Activated CD4-positive, alpha-beta T cell treated with anti-CD3 and anti-CD28 coated beads, Interleukin-2, amount 50 U/mL, for 24 hours (primary cell): ENCODE data around the gene BAHCC1.

Source experiments
- DNase-seq, 2 donors: peaks; one replicate each; pipeline ENCODE4 v3.0.0-alpha.2; 2020; ENCODE audit warnings: low read depth in 1 of 2, low spot score in 1 of 2

The BAHCC1 gene

DNA sequence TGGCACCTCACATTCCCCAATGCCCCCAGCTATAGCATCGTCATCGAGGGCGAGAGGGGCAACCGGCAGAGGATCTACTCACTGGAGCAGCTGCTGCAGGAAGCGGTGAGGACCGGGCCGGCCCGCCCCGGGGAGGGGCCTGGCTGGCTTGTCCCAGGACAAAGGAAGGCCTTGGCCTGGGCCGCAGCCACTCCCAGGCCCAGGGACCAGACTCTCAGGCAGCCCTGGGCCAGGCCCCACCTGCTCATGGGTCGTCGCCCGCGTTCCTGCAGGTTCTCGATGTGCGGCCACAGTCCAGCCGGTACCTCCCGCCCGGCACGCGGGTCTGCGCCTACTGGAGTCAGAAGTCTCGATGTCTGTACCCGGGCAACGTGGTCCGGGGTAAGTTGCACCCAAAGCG, 64.0 kb downstream of the BAHCC1 start:
- DNase-seq = no peak

DNA sequence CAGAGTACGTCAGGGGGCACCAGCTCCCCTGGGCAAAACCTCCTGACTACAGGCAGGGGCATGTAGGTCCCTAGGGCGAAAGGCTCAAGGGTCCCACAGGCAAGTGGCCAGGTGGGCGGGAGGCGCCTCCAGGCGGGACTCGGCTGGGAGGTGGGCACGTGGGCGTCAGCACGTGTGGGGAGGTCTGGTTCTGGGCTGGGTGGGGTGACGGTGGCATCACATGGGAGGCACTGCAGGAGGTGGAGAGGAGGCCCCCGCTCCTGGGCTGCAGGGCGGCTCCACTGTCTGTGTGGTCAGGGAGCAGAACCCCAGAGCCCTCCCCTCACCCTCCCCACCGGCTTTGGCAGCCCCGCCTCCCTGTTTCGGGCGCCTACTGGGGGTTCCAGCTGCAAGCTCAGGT, 64.6 kb downstream of the BAHCC1 start:
- no peak for DNase-seq

DNA sequence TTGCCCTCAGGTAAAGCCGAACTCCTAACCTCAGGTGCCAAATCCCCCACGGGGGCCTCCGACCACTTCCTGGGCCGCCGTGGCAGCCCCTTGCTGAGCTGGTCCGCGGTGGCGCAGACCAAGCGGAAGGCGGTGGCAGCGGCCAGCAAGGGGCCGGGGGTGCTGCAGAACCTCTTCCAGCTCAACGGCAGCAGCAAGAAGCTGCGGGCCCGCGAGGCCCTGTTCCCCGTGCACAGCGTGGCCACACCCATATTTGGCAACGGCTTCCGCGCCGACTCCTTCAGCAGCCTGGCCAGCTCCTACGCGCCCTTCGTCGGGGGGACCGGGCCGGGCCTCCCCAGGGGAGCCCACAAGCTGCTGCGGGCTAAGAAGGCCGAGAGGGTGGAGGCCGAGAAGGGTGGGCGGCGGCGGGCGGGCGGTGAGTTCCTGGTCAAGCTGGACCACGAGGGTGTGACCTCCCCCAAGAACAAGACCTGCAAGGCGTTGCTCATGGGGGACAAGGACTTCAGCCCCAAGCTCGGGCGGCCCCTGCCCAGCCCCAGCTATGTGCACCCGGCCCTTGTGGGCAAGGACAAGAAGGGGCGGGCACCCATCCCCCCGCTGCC, 65.7 kb downstream of the BAHCC1 start:
- no peak for DNase-seq

DNA sequence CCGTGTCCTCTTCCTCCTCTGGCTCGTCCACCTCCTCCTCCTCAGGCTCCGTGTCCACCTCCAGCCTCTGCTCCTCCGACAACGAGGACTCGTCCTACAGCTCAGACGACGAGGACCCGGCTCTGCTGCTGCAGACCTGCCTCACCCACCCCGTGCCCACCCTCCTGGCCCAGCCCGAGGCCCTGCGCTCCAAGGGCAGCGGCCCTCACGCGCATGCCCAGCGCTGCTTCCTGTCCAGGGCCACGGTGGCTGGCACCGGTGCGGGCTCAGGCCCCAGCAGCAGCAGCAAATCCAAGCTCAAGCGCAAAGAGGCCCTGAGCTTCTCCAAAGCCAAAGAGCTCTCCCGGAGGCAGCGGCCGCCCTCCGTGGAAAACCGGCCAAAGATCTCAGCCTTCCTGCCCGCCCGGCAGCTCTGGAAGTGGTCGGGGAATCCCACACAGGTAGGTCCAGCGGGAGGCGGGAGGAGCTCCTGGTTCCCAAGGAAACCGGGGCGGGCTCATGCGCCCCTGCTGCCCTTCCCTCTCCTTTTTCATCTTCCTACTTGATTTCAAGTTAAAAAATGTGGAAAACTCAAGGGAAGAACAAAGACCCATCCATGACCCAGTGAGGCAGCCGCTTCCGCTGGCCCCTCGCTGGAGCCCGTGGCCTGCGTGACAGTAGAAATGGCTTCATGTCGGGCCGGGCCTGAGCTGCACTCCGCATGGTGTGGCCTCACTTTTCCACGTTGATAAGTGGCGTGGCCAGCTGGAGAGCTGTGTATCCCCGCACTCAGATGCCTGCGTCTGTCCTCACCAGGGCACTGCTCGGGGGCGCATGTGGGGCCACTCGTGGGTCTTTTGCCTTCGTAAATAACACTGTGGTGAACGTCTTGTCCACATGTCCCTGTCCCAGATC, 66.6 kb downstream of the BAHCC1 start:
- DNase-seq = no peak

DNA sequence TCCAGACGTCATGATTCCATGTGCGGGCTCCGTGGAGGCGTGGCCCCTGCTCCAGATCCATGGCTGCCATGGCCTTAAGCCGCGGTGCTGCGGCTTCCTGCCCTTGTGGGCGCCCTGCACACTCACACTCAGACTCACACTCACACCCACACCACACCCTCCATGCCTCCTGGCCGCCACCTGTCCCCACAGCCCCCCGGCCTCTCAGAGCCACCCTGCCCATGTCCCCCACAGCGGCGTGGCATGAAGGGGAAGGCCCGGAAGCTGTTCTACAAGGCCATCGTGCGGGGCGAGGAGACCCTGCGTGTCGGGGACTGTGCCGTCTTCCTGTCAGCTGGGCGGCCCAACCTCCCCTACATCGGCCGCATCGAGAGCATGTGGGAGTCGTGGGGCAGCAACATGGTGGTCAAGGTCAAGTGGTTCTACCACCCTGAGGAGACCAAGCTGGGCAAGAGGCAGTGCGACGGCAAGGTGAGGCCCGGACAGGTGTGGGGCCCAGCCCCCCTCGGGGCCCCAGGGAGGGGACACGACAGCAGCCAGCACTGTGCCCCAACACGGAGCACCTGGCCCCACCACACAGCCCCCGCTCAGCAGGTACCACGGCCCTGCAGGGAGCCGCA, 67.4 kb downstream of the BAHCC1 start:
- no peak for DNase-seq

DNA sequence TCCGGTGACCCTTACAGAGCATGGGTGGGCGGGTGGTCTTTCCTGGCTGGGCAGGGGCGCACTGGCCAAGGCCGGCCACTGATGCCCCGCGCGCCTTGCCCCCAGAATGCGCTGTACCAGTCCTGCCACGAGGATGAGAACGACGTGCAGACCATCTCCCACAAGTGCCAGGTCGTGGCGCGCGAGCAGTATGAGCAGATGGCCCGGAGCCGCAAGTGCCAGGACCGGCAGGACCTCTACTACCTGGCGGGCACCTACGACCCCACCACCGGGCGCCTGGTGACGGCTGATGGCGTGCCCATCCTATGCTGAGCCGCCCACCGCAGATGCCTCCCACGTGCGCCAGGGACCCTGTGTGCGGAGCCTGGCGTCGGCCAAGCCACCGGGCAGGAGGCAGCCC, 68.2 kb downstream of the BAHCC1 start:
- DNase-seq = no peak

DNA sequence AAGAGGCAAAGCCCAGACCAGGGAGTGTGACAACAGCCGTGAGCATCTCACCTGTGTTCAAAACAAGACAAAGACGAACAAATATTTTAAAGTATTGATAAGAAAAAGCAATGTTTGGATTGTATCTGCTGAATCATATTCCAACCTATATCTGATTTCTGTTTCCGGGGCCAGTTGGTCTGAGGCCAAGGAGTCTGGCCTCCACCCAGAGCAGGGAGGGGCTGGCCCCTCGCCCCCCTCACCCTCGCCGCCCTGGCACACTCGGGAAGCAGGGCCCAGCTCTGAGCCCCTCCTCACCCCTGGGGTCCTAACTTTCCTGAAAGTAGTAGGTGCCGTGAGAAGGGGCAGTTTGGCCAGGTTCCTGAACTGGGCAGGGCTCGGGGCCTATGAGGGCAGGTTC, 69.3 kb downstream of the BAHCC1 start:
- DNase-seq = no peak

DNA sequence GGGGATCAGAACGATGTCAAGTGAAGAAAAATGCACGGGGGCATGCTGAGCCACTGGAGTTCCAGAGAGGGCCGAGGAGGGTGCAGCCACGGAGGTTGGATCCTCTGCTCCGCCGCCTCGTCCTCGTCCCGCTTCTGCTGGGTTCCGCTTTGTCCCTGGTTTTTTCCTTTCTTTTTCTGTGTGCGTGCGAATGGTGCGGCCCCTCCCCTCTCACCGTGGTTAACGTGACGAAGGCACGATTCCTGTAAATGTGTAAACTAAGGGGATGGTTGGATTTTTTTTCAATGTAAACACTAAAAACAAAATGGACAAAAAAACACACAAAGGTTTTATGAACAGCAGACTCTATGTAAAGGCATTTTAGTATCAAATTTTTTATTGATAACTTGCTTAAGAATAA, 70.7 kb downstream of the BAHCC1 start:
- no peak for DNase-seq

DNA sequence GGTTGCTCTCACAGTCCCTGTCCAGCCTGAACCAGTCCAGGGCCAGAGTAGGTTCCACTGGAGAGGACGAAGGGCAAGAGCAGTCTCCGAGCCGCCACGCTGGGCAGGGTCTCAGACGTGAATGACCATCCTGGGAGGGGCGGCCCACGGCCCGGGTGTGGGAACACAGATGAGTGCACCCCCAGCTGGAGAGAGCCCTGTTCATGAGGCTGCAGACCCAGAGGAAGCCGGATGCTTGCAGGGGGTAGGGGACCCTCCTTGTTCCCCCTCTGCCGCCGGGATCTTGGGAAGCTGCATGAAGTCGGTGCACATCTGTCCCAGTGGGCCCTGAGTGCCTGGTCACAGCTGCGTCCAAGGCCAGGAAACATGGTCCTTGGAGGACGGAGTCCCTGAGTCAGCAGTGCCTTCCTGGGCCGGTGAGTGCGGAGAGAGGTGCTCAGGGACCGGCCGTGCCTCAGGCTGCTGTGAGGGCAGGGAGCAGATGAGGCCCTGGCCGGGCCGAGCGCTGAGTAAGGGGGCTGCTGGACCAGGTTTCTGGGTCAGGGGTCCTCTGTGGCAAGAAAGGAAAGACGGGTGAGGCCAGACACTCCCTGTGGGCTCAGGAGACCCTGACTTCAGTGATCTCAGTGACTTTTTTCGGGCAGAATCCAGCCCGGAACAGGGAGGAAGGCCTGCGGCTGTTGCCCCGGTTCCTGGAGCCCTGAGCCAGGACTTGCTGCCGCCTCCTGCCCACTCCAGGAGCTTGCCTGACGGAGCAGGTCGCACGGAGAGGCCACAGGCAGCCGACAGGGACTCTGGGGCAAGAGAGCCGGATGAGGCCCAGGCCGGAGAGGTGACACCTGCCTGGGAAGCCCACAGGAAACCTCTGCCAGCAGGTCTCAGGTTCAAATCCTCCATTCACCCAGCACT, 71.6 kb downstream of the BAHCC1 start:
- no peak for DNase-seq

DNA sequence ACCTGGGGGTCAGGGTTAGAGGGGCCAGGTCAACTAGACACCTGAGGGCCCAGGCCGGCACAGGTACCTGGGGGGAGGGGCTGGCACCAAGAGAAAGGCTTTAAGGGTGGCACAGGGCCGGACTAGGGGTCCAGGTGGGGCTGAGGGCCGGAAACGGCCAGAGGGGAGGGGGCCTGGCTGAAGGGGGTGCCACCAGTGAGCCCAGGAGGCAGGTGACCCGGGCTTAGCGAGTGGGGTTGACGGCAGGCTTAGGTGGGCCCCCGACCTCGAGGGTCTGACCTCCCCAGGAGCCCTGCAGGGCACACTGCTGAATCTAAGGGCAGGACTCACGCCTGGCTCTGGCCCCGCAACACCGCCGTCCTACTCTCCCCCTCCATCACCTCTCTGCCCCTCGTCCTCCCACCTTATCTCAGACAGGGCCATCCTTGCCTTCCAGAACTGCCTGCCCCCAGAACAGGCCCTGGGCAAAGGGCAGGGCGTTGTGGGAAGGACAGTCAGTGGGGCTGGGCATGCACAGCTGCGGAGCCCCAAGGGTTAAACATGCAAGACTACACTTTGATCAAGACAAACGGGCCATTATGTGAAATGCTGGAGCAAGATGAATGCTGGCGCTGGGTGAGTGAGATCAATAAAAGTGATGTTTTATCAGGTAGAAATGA, 73.0 kb downstream of the BAHCC1 start:
- no peak for DNase-seq

DNA sequence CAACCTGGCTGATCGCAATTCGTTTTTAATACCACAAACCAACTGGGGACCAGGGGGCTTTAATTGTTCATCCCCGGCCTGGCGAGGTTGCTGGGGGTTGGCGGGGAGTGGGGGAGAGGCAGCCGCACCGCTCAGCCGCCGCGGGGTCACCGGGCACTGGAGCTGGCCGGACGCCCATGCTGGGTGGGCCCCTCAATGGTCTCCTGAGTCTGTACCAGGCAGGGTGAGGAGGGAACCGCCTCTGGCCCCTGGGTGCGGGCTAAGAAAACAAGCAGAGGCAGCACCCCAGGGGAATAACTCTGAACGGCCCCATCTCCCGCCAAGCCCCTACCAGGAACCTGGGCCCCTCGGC, 73.5 kb downstream of the BAHCC1 start:
- DNase-seq = no peak

DNA sequence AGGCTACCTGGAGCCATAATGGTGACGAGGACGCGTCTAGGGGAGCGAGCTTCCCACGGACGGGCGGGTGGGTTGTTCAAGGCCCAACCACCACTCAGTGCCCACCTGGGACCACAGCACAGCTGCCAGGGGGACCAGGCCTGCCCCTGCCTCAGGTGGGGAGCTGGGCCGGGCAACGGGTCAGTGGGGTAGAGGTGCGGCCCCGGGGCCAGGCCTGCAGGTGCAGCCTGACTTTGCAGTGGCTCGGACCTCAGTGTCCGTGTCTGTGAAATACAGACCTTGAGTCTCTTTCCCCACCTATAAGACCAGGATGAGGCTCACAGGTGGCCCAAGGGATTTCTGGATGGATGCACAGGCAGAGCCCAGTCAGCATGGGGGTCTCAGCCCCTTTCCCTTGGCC, 74.0 kb downstream of the BAHCC1 start:
- no peak for DNase-seq

DNA sequence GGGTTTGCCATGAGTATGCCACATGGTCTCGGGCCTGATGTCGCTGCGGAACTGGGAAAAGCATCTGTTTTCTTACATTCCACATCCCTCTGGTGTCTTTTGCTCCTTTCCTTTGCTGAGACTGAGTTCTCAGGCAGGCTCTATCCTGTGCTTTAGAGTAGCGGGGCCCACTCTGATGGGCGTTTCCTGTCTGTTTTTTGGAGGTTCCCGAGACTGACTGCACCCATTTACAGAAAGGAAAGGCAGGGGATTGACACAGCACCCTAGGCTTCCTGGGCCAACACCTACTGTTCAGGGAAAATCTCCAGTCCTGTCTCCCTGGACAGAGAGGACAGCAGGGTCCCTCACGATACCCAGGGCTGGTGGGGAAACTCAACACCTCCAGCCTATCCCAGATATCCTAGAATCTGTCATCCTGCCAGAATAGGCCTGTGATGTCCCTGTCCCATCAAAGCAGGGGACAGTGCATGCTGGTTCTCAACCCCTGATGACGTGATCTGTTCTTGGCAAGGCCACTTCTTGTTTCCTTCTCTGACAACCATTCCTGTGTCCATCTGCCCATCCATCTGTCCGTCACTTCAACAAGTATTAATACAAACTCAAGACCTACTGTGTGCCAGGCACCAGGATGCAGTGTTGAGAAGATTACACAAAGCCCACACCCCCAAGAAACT, 75.2 kb downstream of the BAHCC1 start:
- no peak for DNase-seq

DNA sequence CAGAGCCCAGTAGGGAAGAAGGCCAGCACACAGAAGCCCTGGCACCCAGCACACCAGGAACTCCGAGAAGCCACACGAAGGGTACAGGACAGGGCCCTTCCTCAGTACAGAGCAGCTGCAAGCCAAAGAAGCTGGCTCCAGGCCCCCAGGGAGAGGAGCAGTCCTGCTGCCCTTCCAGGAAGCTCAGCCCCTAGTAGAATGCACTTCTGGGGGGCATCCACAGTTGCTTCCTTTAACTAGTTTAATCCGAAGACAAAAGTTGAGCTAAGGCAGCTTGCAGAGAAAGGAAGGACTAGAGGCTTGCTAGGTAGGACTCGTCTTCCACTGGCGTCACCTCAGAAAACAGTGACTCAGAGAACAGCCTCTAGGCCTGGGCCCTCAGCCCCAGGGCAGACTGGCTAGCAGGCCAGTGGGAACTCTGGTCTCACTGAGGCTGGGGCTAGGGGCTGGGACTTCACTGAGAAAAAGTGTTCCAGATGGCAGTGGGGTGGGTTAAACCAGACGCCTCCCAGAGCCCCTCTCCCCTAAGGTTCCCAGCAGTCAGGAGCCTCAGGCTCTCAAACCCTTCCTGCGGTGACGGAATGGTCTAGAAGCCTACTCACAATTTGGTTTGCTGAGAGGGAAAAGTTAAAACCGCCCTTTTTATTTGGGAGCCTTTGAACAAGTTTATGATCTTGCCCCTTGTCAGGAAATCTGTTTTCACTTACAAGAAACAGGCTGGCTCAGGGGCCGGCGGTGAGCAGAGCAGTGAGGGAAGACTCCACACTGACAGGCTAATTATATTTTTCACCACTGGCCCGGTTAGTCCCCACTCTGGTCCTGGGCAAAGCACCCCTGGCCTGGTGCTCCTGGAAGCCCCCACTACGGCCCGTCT, 75.9 kb downstream of the BAHCC1 start:
- DNase-seq = no peak

DNA sequence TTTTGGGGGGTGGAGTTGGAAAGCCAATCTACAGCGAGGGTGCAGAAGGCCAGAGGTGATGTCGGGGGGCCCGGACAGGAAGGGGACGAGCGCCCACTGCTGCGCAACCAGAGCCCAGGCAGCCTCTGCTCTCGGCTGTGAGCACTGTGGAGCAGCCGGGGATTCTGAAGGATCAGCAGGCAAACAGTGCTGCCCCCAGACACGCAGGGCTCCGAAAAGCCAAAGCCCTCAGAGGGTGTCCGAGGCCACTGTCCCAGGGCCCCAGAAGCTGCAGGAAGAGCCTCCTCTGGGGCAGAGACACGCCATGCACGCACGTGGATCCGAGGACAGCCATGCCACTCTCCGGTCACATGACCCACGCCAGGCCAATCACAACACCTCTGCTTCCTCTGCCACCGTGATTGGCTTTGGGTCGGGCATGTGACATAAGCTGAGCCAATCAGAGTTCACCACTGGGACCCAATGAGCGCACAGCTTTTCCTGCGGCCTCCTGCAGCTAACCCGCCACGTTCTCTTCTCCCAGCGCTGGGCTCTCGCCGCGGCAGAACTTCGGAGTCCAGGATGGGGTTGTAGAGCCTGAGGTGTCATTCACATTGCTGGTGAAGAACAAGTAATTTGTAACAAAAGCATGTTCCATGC, 76.7 kb downstream of the BAHCC1 start:
- no peak for DNase-seq

DNA sequence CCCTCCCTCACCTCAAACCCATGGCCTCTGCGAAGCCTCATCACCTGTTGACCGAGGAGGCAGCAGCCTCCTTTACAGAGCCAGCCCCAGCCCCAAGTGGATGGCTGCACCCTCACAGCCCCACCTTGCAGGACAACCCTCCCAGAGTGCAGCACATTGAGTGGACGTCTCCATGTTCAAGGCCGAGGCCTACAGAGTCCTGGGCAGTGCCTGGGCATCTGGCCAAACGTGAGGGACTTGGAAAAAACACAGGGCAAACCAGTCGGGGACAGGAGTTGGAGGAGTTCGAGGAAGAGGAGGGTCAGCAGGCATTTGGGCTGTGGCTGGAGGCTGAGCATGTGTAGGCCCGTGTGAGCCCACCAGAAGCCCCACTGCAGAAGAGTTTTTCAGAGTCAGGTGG, 77.8 kb downstream of the BAHCC1 start:
- DNase-seq = no peak

DNA sequence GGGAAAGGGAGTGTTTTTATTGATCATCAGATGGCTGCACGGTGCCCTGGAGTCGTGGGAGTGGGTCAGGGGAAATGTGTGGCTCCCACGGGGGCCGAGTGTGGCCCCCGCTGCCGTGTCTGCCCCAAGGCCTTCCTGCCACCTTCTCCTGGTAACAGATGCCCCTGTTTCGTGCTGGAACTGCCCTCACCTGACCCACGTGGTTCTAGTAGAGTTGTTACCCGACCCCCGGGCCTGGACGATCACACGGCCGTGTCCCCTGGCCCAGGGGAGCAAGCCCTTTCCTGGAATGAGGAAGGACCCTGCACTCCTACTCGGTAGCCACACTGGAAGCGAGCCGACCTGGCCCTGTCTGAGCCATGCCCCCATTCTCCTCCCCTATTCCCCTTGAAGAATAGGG, 79.7 kb downstream of the BAHCC1 start:
- DNase-seq = no peak

DNA sequence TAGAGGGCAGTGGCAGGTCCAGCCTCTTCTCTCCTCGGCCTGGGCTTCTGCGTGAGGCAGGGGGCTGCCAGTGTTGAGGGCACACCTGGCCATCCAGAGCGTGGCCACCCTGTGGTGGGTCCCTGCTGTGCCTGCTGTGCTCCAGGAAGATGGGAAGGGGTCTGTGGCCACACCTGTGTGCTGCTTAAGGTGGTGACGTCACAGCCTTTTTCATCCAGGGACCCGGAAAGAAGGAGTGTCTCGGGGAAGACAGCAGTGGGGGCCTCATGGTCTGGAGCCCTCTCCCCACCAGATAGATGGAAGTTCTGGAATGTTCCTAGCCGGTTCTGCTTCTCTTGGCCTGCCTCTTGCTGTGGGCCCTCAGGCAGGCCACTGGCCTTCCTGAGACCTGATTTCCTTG, 80.8 kb downstream of the BAHCC1 start:
- DNase-seq = no peak

DNA sequence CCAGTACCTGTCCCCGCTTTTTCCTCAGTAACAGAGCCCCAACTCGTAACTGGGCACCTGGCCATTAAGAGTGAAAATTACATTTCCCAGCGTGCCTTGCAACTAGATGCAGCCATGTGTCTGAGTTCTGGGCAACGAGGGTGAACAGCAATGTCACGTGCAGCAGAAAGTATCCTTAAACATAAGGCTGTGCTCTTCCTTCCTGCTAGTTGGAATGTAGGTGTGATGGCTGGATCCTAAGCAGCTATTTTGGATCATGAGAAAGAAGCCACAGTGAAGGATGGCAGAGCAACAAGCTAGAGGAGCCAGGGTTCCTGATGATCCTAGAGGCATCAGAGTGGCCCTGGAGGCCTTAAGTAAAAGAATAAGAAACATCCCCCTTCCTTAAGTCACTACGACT, 81.4 kb downstream of the BAHCC1 start:
- no peak for DNase-seq
